Inflammatory macrophage treated with lipopolysaccharide for 1 hour (primary cell): ENCODE data around the gene TRIO.

Source experiments
- DNase-seq, 2 donors: peaks; one replicate each; pipeline ENCODE4 v3.0.0-alpha.2; 2020 to 2022

TRIO gene

DNA sequence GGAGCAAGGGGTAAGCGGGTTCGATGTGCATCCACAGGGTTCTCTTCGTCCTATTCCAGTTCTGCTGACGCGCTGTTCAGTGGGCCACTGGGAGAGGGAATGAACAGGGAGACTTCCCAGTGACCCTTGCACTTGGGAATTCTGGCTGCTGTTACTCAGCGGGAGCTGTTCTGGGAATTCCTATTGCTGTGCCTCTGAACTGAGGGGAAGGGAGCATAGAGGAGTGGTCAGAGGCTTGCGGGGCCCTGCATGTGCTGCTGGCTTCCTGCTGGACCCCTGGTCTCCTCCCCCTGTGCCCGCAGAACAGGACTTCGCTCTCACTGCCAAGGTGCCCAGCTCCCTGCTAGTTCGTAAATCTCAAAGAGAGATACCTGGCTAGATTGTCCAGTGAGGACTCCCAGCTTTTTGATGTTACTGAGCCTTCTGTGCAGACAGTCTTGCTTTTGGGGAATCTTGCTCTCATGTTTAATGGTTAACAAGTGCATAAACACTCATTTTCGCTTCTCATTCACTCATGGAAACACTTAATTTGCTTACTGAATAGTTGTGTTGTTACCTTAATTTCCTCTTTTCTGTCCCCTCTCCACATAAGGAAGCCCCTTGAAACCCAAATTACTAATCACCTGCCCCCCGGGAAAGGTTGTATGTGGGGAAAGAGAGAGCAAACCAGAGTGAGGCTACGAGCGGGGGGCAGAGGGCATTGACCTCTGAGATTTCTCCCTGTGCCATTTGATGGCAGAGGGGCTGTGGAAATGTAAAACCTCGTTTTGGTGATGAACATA is 5.9 kb downstream of the TRIO start:
- no peak for DNase-seq

DNA sequence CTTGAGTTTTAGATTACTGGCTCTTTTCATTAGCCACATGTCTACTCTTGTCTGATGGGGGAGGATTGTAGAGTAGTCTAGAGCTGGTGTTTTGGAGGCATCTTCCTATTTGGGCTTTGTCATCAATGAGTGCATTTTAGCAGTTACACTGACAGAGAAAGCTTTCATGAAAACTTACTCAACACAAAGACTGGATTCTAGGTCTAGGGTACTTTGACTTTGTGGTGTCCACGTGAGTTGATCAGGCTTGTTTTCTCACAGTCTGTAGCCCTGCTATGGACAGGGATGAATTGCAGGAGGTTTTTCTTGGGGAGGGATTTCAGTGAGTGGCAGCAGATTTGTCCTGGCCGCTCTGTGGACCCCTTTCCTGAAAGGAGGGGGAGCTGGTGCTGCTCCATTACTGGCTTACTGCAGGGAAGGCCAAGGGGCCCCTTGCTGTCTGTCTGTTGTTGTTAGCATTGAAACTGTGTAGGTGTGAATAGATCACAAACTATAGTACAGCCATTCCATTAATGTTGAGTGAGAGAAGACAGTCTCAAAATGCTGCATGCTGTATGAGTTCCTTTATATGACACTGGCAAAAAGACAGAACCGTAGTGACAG is 6.6 kb downstream of the TRIO start:
- no peak for DNase-seq

DNA sequence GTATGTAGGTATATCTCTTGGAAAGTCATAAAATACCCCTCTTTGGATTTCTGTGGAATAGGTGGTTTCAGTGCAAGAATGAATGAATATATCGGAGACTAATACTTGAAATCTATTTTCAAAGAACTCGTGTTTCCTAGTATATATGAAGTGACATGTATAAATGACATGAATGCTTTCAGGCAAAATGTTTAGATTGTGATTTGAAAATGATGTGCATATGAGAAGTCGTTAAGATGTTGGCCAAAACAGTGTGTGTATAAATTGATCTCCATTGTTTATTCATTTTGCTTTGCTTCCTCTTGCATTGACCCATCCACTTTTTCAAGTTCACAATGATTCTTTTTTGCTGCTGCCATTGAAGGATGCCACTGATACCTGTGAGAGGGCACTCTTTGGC is 8.3 kb downstream of the TRIO start:
- no peak for DNase-seq

DNA sequence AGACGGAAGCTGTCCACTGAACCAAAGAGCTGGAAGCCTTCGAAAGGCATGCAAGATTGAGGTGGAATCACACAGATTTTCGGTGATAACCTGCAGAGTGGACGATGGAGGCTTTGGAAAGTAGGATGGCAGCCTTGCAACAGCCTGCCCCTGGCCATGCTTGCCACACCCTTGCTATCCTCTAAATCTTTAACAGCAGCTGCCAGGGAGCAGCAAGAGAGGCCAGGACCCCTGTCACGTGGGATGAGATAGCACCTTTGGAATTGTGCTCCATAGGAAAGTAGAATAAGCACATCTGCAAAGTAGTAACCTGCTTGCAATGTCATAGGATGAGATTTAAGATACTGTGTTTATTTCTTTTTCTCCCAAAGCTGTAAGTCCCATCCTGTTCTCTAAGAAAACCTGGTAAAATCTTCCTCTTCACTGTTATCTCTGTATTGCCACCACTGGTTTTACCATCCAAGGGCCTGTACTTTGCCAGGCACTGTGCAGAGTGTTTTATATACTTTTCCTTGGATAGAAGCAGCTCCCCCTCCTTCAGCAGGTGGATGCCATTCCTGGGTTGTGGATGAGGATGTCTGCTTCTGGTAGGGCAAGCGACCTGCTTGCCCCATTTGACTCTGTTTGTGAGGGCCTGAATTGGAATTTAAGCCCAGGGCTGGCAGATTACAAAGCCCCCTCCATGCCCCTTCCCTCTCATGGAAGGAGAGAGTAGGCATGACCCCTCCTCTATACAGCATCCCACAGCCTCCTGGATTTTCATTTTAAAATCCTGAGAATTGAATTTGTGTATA is 10.1 kb downstream of the TRIO start:
- no peak for DNase-seq

DNA sequence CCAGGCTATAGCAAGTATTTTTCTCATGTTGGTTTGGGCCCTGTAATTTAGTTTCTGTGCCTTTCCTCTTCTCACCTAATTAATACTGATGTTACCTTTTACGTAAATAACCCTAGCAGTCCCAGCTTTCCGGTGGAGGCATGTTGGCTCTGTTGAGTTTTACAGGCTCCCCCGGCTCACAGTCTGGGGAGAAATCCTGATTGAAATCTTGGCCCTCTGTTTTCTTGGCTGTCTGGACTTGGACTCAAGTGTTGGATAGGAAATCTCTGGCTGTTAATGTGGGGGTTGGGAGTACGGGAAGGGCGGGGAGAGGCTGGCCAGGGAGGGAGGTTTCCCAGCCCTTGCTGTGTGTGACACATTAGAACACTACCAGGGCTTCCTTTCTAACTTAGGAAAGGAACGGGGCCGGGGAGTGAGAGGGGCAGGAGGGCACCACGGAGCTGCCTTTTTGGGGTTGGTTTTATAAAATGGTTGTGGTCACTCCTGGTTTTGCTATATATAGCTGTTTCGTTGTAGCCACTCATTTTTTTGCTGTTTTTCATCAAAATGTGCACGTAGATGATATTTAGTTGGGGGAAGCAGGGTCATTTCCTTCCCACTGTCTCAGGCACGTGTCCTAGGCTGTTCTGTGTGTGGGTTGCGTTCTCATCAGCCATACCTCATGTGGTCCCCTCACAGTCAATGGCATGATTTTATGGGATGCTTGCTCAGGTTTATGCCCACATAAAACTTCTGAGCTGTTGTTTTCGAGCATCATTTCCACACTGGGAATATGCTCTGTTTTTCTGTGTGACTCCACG is 11.0 kb downstream of the TRIO start:
- DNase-seq, result no peak

DNA sequence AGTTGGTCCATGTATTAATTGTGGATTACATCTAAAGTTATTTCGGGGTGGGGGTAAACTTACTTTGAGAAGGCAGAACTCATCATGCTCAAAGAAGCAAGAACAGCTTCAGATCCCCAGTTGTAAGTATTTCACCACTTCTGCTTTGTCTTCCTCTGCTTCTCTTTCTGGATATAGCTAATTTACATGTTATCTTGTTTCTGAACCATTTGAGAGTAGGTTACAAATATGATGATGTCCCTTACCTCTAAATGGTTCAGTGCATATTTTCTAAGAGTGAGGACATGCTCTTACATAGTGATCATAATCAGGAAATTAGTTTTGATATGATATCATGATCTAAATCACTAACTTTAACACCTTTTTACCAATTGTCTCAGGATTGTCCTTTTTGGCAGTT is 11.9 kb downstream of the TRIO start:
- DNase-seq, result peak in 1 of 2 donors; percentile 41

DNA sequence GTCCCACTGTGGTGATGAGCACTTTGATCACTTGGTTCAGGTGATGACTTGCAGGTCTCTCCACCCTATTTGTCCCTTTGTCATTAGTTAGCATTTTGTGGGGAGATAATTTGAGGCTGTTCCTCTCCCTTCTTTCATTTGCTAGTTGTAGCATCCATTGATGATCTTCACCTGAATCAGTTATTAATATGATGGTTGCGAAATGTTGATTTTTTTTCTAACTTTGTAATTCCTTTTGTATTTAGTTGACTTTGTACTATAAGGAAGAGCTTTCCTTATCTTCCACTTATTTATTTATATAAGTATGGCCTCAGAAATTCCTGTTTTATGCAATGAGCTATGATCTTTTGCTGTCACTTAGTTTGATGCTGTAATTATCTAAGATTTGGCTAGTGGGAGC is 12.6 kb downstream of the TRIO start:
- DNase-seq, result peak in 1 of 2 donors; percentile 34

DNA sequence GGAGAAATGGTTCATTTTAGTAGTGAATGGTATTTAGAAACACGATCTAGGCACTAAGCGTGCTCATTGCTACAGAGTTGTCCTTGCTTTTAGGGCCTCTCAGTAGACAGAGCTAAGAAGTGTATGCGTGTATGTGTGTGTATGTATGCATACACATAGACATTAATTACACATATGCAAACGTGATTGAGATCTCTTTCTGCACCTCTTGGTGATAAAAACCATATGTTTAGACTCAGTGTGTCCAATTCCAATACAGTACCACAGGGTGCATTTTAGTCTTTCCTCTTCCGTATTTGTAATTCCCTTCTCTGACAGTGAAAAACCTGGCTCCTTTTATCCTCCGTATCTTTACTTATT is 13.1 kb downstream of the TRIO start:
- no peak for DNase-seq

DNA sequence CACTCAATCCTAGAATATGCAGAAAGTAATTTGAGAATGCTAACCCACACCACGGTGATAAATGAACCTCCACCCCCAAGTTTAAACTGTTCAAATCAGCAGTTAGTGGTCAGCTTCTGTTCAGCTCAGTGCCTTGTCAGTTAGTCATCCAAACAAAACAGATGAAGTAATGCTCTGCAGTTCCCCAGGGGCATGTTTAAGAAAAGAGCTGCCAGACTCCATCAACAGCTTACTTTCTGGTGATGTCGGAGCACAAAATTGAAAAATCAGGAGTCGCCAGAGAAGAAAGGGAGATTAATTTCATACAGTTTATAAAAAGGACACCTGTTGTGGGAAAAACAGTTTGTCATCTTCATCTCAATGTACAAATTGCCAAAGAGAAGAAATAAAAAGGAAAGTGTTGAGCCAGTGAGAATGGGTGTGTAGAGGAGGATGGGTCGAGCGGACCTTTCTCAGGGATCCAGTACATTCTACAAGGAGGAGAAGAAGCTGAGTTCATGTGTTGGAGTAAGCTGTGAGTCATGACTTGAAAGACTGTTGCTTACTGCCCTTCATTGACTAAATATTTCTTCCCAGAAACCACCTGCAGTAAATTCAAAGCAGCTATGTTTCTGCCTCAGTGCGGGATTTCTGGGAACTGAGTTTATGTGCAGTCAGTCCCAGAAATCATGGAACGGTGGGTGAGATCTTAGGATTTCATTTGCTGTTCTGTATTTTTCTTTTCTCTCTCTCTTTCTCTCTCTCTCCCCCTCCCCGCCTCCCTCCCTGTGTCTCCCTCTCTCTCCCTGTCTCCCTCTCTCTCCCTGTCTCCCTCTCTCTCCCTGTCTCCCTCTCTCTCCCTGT is 13.7 kb downstream of the TRIO start:
- peak; percentile 55 to 65 for DNase-seq

DNA sequence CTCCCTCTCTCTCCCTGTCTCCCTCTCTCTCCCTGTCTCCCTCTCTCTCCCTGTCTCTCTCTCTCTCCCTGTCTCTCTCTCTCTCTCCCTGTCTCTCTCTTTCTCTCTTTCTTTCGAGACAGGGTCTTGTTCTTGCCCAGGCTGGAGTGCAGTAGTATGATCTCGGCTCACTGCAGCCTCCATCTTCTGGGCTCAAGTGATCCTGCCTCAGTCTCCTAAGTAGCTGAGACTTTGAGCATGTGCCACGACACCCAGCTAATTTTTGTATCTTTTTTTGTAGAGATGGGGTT is 14.3 kb downstream of the TRIO start:
- DNase-seq, result no peak

DNA sequence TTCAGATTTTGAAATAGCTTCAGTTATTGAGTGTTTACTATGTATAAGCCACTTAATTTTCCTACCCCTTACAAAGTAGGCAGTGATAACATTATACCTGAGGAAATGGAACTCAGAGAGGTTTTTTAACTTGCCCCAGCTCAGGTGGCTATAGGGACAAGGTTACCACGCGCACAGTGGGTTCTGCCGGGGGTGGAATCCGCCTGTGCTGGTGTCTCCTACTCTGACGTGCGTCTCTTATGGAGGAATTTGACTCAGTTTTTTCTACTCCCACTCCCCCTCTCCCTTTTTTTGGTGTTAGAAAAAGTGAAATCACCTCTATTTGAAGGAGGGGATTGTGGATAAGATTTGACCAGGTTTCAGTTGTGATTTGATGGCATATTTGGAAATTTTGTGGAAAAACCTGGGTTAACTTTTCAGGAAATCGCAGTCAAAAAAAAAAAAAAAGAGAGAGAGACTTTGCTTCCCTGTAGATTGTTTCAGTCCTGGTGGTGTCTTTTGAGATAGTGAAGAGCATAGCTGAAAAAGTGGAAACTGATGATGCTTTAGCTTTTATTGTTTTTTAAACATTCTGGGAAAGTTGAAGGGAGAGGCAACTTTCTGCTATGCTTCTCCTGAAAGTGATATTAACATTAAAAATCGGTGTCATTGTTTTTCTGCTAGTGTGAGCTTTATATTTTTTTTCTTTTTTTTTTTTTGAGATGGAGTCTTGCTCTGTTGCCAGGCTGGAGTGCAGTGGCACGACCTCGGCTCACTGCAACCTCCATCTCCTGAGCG is 15.9 kb downstream of the TRIO start:
- no peak for DNase-seq

DNA sequence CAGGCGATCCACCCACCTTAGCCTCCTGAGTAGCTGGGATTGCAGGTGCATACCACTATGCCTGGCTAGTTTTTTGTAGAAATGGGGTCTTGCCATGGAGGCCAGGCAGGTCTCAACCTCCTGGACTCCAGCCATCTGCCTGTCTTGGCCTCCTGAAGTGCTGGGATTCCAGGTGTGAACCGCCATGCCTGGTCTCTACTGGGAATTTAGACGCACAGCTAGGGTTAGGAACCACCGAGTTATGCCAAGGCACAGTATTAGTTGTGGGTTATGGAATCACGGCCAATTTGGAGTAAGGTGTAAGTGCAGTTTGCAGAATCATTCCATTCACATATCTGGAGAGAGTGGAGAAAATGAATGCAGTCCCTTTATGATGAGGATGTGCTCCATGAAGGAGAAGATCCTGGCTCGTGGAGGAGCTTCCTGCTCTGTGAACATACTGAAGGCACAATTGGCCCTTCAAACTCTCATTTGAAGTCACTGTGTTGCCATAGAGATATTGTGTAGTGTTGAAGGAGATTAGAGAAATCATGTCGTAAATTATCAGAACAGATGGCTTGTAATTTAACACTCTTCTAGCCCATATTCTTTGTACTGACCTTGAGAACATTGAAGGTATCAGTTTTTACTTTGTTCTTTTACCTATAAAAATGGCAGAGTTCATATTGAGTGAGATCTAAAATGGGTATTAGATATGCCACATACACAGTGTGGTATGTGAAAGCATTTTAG is 18.8 kb downstream of the TRIO start:
- no peak for DNase-seq

DNA sequence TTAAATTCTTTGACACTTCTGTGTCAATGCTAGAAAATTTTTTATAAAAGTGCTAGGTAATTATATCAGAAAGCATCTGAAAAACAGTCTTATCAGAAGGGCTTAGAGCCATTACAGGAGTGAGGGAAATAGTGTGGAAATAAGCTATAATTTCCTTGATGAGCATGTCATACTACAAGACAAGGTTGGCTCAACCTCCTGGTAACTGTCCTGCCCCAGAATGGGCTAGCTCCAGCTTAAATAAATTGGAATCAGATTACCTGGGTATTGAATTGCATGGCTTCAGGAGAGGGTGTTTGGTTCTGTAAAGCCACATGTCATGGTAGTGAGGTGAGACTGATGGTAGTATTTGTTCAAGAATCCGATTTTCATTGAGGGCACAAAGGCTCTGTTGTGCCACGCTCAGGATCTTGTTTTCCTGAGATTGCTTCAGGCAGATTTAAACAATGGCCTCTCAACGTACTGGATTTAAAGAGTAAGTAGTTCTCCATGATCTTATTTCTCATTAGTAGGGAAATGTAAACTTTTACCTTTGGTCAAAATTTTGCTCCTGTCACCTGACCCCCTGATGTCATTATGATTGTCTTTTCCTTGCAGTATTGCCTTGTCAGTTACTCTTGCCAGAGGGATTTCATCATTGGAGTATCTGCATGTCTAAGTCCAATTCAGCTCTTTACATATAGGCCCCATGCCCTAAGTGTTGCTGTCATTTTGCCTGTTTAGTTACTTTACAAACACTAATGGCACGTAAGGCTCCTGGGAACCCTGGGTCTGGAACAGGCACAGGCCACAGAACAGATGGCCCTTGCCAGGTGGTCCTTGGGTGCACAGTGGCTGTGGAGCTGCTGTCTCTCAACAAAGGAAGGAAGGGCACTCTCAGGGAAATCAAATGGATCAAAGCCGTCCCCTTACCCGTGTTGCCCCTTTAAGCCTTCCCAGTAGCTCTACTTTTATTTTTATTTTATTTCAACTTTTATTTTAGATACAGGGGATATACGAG is 21.3 kb downstream of the TRIO start:
- no peak for DNase-seq

DNA sequence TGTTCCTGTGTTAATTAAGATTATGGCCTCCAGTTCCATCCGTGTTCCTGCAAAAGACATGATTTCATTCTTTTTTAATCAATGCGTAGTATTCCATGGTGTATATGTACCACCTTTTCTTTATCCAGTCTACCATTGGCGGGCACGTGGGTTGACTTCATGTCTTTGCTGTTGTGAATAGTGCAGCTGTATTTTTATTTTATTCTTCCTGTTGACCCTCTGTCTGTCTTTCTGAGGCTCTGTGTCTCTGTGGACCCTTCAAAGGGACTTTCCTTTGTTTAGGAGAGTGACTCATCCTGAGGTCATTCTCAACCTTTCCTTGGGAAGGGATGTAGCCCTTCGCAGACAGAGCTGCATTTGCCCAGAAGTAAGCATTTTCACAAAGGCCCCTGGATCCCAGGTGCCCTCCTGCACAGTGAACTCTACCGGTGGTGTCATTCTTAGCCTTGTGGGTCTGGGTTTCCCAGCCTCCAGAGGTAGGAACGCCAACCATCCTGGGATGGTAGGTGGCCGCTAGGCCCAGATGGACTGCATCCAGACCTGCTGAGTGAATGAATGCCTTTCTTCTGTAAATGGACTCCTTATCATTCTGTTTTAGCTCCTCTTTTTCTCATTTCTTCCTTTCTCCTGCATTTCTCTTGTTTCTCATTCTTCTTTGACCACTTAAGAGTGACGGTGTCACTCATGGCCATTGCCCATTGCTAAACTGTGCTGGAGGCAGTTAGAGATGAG is 22.4 kb downstream of the TRIO start:
- DNase-seq, result no peak

DNA sequence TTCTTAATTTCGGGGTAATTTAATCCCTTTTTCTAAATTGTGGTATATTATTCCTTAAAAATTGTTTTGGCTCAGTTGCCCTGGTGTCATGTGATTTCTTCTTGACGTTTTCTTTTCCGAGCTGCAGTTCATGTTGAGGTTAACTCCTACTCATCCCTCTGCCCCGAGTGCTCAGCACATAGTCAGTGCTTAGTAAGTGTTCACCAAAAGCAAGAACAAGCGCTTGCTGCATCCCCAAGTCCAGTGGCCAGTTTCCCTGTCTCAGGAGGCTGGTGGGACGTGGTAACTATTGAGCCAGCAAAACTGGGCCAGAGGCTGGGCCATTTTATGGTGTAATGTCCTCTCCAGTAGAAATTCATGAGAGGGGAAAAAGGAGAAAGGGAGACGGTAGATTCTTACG is 23.3 kb downstream of the TRIO start:
- DNase-seq, result peak in 1 of 2 donors; percentile 47

DNA sequence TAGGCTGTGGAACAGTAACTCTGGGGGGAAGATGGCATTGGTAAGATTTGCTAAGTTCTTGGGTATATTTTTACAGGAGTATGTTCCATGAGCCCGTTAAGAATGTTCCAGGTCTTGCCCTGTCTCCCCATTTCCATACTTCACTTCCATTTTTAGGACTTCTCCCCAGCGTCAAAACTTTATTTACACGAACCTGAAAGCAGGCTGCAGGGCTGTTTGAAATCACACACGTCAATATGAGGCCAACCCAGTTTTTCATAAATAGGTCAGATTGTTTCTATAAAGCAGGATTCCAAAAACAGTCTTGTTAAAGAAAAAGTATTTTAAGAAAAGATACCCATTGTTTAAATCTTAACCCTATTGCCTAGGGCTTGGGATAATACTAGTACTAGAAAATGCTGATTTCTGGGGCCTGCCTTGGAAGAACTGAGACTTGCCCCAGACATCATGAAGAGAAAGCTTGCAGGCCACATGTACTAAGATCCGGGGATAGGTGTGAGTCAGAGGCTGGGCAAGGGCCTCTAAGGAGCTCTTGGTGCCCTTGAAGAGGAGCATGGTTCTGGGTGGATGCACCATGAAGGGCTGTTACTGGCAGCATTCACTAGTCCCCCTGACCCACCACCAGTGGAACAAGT is 24.2 kb downstream of the TRIO start:
- DNase-seq, result peak in 1 of 2 donors; percentile 9

DNA sequence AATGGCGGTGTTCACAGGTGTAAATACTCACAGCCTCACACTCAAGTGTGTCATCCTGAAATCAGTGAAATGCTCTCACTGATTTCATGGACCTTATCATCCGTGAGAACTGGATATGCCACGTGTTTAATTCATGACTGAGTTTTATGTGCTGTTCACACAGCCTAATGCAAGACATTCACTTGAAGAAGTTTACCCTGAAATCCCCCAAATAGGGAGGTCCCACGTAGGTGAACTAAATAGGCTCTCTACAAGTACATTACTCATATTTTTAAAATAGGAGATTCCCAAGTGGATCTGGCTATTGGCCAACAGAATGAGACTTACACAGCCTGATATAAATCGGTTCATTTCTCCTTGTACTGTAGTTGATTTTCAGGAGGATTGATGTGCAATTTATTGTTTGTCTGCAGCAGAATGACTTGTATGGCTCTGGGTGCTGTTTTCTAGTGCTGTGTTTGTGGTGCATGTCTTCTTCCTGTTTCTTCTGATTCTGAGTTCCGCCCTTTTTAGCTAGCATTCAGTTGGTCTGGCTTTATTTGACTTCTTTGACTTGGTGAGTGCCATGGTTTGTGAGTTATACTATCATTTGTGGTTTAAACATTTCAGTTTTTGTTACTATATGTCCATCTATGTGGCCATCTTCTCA is 25.1 kb downstream of the TRIO start:
- peak in 1 of 2 donors; percentile 25 for DNase-seq

DNA sequence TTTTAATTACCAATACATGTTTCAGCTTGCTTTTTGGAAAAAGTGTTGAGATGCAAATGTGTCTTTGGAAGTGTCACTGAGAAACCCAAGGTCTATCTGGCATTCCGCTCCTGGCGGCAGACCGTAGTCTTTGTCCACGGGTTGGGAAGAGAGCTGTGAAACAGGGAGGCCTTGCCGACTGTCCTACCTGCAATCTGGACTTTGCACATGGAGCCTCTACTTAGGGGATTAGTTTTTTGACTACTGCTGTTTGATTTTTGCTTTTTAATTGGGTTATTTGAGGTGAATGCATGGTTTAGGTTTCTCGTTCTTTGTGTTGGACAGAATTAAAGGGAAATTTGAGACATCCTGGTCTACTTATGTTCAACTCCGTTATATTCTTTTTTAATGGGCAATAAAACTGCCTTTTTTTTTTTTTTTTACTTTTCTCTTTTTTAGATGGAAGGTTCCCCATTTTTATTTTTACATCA is 25.7 kb downstream of the TRIO start:
- no peak for DNase-seq
